Skeletal muscle cell (primary cell): ENCODE measurements around the gene CPNE7.

Experiments used
- DNase-seq: peaks from one replicate; pipeline ENCODE4 v3.0.0-alpha.2; 2010; ENCODE audit warnings: low read depth
- H3K4me3 ChIP-seq: 2 replicates; pipeline ENCODE4 v1.5.1; 2011; ENCODE audit warnings: low read depth, mild to moderate bottlenecking, control low read depth, low read length, moderate library complexity

Gene CPNE7

GRCh38 chr16:89641458-89642119 is 66.0 kb downstream of the CPNE7 start:
- no peak overlapping the region for H3K4me3 ChIP-seq
- DNase-seq, result no peak

DNA sequence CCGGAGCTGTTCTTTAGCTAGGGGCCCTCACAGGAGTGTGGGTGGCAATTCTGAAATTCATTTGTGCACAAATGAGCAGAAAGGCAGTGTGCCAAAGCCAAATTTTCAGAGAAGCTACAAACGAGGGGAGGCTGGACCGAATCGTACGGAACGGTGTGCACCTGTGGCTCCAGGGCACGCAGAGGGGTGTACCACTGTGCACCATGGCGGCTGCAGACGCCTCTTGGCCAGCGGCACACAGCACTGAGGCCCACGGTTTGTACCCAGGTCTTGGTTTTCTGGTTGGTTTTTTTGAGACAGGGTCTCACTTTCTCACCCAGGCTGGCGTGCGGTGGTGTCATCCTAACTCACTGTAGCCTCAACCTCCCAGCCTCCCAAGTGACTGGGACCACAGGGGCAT is 67.0 kb downstream of the CPNE7 start:
- H3K4me3 ChIP-seq, result no peak overlapping the region
- DNase-seq, result no peak

GRCh38 chr16:89643769-89644300 is 68.3 kb downstream of the CPNE7 start:
- no peak for DNase-seq
- no peak overlapping the region for H3K4me3 ChIP-seq

GRCh38 chr16:89645122-89645521 is 69.6 kb downstream of the CPNE7 start:
- H3K4me3 ChIP-seq, result no peak overlapping the region
- DNase-seq, result no peak

DNA sequence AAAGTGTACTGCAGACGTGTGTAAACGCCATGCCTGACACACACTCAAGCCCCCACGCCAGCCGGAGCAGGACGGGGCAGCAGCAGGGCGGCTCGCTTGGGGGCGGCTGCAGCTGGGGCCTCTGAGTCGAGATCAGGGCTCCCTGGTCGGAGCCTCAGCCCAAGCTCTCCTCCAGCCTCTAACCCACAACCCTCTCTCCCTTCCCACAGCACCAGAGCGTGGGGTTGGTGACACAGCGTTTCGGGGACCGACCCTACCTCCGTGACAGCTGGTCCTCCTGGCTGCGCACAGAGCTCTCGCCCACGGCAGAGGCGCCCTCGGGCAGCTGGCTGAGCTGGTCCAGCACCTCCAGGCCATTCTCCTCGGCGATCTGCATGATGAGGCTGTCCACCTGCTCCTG is 70.7 kb downstream of the CPNE7 start:
- no peak overlapping the region for H3K4me3 ChIP-seq
- DNase-seq, result no peak
